GM19467 (cell line): ENCODE results near the gene SLC49A3.
"Not testable (repeated sequence)": the region's sequence is repeated elsewhere in the genome, so short reads cannot be mapped to it uniquely, and the experiment has no call there.

Experiments used
- ATAC-seq: cut with Tn5 transposase; IDR thresholded peaks from one replicate; pipeline ENCODE4 v1.9.1; 2021; ENCODE audit warnings: mild to moderate bottlenecking, moderate library complexity; ENCODE audit not compliant: unreplicated experiment

Gene SLC49A3

DNA sequence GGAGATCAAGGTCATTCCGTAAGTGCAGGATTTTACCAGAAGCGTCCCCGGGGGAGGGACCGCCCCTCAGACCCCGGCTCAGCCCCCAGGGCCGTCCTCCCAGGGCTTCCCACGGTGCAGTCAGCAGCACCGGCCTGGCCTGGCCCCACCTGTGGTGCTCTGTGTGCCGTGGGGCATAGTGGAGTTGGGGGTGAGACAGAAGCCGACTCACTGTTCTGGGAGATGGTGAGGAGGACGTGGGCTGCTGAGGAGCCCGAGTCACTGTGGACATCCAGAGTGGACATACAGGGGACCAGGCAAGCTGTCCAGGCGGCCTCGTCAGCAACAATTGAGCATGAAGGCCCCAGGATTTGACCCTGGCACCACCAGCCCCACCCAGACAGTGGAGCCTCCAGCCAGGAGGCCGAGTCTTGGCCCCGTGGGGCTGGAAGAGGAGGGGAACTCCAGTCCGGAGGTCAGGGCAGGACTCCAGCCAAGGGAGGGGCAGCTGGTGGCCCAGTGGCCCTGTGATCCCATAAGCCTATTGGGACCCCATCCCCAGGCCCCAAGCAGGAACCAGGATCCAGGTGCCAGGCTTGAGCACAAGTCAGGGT lies 34.0 kb downstream of the SLC49A3 start:
- no peak for ATAC-seq

DNA sequence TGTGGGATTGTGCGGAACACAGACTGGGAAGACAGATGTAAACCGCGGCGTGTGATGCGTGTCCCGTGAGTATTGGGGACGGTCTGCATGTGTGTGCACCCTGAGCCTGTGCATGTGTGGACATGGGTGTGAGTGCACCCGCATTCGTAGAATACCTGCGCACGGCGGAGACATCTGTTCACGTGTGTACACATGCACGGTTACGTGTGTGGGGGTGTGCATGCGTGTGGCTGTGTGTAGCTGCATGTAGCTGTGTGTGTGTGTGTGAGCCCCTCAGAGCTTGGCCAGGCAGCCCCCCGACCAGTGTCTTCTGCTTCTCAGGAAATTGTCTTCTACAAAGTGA lies 34.5 kb downstream of the SLC49A3 start:
- ATAC-seq: no peak

DNA sequence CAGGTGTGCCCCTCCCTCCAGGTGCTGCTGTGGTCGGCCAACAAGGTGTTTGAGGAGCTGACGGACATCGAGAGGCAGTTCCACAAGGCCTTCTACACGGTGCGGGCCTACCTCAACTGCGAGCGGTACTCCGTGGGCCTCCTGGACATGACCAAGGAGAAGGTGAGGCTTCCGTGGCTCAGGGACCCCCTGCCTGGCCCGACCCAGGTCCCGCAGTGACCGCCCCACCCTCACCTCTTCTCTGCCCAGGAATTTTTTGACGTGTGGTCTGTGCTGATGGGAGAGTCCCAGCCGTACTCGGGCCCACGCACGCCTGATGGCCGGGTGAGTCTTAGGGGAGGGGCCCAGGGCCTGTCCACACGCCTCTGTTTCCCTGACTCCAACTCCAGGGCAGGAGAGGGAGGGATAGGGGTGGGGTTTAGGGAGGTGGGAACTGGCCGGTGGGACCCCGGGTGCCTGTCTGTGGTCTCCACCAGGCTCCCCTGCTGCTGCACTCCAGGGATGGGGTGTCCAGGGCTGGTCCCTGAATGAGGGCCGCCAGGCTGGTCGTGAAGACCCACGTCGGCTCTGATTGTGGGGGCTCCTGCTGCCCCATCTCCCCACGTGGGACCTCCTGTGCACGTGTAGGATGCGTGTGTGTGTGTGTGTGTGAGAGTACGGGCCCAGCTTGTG lies 35.0 kb downstream of the SLC49A3 start:
- ATAC-seq: no peak

DNA sequence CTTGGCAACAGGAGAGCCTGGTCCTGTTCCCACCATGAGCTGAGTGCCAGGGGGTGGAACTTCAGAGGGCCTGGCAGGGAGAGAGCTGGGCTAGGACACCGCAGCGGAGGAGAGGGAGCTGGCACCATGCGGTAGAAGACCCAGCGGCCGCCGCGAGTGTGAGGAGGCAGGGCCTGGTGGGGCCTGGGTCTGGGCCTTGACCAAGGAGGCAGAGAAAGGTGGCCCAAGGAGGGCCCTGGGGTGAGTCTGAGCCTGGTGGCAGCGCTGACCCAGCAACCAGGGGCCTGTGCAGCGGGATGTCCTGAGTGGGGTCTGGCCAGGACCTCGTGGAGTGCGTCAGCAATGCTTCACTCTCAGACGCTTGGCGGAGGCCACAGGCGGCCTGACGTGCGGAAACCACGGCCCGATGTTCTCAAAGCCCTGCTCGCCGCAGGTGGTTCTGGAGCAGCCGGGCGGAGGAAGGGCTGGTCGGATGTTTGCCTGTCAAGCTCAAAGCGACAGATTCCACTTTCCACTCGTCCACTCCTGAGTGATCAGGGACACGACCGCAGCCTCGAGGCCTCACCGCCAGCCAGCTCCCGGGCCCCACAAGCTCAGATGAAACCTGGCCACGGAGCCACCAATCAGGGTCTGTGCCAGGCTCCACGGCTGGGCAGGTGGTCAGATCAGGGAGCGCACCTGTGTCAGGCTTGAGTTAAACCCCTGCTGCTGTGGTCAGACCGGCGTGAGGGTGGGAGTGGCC lies 35.7 kb downstream of the SLC49A3 start:
- no peak for ATAC-seq

DNA sequence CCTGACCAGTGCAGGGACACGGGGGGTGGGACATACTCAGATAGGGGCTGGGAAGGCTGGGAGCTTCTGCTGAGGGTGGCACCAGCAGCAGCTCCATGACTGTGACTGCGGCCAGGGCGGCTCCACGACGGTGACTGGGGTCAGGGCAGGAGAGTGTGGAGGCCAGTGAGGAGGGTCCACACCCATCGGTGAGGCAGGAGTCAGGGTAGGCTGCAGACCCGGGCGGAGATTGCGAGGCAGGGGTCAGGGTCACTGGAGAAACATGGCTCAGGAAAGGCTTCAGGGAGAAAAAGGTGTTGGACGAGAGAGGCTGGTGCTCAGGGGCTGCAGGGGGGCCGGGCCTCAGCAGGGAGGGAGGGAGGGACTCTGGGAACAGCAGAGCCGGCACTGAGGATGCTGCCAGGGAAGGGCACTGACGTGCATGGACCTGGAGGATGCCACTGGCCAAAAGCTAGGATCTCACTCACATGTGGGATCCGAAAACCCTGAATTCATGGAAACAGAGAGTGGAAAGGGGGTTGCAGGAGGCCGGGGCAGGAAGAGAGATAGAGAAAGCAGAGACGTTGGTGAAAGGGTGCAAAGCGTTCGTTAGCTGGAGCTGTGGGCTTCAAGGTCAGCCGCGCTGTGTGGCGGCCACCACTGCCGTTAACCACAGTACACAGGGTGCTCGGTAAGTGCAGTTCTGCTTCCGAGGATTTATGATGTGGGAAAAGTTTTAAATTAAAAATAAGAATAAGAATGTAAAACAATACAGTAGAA lies 36.9 kb downstream of the SLC49A3 start:
- ATAC-seq: no peak

DNA sequence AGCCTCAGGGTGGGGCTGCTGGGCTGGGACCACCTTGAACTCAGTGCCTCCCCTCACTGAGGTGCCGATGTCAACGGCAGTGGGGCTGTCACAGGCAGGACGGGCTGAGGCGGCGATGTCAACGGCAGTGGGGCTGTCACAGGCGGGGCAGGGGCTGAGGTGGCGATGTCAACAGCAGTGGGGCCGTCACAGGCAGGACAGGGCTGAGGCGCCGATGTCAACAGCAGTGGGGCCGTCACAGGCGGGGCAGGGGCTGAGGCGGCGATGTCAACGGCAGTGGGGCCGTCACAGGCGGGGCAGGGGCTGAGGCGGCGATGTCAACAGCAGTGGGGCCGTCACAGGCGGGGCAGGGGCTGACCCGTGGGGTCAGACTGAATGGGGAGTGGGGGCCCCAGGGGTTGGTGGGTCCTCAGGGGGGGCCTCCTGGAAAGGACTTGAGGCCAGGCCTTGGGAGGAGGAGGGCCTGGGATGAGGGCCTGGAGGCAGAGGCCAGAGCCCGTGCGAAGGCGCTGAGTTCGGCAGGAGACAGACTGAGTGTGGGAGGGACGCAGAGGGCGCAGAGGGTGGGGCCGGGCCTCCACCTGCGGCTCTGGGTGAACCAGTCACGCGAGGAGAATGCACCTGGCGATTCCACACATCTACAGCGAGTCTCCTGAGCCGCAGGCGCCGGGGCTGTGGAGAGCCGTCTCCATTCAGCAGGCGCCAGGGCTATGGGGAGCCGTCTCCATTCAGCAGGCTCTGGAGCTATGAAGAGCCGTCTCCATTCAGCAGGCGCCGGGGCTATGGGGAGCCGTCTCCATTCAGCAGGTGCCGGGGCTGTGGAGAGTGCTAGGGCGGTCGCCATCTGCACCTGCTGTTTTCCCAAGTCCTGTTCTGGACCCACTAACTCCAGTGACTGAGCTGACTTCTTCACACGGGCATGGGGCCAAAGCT lies 37.7 kb downstream of the SLC49A3 start:
- ATAC-seq: no peak

DNA sequence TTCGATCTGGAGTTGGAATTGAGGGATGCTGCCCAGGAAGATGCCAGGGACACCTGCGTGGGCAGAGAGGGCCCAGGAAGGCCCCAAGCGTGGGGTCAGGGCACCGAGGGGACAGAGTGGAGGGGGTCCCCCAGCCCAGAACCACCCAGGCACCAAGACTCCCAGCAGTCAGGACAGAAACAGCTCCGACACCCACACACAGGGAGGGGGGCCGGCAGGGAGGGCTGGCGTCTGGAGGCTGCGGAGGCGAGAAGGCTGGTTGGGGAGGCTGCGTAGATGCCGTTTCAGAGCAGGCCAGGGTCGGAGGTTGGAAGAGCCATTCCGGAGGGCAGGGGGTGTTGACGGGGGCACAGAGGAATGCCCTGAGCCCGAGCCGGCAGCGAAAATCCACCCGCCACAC lies 38.5 kb downstream of the SLC49A3 start:
- no peak for ATAC-seq

DNA sequence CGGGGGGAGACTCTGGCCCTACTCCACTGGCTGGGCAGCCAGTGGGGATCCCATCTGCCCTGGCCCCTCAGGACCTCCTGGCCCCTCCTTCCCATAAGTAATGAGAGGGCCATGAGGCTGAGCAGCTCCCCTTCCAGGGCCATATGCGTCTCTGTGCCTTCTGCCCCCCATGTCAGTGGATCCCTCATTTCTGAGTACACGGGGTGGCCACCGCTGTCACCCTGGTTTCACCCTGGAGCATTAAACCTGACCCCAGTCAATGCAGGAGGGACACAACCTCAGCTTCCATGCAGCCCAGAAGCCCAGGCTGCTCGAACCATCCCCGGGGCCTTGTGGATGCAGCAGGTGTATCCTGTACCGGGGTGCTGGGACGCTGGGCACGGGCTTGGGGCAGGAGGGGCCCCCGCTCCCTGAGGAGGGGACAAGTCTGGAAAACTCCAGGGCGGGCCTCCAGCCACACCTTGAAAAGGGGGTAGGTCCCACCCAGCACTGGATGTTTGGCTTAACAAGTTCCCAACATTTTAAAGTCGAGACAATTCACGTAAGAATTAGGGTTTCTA lies 39.1 kb downstream of the SLC49A3 start:
- no peak for ATAC-seq

DNA sequence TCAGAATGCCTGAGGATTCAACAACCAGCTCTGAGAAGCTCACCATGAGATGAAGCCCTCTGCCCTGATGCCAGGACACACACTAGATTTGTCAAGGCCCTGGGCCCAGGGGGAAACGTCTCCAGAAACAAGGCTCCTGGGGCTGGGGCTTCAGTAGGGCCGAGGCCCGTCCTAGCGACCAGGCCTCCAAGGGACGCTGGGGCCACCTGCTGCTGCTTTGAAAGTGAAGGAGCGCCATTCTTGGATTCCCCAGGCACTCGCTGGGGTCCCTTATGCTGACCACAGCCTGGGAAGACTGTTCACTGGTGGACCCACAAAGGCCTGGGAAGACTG lies 39.7 kb downstream of the SLC49A3 start:
- no peak for ATAC-seq

DNA sequence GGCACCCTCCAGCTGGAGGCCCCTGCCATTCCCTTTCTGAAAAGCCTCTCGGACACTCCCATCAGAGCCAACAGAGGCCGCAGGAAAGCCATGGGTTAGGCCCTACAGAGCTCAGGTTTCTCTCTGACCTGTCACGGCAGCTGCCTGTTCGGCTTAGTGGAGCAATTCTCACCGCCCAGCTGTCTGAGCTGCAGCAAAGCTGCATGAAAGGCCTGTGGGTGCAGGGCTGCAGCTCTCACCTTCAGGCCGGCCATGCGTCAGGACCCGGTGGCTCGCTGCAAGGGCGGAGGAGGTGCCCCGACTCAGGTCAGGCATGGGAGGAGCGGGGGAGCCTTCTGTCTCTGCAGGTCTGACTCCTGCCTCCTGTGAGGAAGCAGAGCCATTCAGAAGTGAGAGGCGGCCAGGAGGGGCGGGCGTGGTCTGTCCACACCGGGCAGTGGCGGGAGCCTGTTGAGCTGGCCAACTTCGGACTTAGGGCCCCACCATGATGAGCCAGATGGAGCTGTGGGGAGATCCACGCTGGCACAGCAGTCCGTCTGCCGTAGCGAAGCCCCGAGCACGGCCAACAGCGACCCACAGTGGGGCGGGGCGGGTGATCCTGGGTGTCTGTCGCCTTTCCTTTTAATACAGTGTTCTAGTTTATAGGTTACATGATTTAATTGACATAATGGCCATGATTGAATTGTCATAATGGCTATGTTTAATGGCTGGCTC lies 40.2 kb downstream of the SLC49A3 start:
- ATAC-seq: no peak

DNA sequence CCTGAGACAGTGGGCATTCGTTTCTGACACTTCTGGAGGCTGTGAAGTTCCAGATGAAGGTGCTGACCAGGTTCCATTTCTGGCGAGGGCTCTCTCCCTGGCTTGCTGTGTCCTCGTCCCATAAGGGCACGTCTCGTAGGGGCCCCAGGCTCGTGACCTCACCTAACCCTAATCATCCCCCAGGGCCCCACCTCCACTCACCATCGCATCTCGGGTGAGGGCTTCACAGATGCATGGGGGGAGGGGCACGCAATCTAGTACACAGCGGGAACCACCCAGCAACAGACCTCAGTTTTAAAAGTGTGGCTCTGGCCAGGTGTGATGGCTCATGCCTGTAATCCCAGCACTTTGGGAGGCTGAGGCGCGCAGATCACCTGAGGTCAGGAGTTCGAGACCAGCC lies 41.5 kb downstream of the SLC49A3 start:
- ATAC-seq: no peak

DNA sequence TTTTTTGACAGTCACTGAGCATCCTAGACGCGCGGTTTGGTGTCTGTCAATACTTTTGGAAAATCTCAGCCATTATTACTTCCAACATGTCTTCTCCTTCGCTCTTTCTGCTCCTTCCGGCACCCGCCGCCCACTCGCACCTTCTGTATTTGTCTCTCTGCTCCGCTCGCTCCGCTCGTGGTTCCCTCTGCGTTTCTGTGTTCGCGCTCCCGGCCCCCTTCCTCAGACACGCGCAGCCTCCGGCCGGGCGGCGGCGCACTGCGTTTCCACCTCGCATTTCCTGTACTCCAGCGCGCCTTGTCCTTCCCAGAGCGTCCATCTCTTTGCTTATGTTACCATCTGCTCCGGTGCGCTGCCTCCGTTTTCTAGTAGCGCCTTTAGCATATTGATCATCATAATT lies 42.5 kb downstream of the SLC49A3 start:
- ATAC-seq: no peak

DNA sequence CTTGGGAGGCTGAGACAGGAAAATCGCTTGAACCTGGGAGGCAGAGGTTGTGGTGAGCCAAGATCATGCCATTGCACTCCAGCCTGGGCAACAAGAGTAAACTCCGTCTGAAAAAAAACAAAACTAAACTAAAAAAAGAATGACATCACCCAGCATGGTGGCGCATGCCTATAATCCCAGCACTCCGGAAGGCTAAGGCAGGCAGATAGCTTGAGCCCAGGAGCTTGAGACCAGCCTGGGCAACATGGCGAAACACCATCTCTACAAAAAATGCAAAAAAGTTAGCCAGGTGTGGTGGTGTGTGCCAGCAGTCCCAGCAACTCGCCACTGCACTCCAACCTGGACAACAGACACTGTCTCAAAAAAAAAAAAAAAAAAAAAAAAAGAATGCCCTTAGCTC lies 46.6 kb downstream of the SLC49A3 start:
- not testable (repeated sequence) for ATAC-seq

DNA sequence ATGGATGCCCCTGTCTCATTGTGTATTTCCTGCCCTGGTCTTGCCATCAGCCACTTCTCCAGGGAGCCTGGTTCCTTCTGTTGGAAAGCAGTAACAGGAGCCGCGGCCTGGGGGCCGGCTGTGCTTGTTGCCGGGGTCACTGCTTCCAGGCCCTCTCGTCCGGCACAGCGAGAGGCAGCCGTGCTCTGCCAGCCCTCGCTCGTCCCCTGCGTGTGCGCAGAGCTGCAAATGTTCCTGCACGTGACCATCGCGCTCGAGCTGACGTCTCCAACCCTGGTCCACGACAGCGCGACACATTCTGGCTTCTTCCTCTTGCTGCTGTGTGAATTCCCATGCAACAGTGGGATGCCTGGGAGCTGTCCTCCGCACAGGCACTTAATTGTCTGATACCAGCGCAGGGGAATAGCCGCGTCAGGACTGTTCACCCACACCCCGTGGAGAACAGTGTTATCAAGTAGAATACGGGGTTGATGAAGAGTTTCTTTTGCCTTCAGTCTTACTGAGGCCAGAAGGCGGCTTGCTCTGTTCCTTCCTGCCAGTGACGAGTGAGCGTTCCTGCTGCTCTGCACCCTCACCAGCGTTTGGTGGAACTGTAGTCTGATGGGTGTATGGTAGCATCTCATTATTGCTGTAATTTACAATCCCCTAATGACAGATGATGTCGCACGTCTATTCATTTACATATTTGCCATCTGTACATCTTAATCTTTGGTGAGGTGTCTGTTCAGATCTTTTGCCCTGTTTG lies 51.2 kb downstream of the SLC49A3 start:
- ATAC-seq: no peak

DNA sequence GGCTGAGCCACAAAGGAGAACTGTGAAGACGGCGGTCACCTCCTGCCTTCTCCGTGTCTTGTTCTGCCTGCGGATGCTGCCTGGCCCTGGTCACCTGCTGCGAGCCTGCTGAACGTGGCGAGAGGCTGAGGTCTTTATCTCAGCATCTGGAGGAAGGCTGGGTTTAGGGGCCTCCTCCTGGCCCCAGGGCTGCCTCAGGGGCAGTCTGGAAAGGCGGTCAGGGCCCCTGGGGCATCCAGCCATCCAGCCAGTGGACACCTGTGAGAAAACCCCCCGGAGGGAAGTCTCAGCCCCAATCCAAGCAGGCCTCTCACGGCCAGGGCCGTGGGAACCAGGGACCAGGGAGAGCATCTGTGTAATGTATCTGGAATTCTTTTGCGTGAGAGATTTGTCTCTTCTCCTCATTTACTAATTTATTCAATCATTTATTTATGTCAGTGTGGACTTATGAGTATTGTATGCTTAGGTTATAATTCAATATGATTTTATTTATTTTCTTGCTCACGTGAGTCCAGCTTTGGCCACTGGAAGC lies 52.3 kb downstream of the SLC49A3 start:
- ATAC-seq: no peak

DNA sequence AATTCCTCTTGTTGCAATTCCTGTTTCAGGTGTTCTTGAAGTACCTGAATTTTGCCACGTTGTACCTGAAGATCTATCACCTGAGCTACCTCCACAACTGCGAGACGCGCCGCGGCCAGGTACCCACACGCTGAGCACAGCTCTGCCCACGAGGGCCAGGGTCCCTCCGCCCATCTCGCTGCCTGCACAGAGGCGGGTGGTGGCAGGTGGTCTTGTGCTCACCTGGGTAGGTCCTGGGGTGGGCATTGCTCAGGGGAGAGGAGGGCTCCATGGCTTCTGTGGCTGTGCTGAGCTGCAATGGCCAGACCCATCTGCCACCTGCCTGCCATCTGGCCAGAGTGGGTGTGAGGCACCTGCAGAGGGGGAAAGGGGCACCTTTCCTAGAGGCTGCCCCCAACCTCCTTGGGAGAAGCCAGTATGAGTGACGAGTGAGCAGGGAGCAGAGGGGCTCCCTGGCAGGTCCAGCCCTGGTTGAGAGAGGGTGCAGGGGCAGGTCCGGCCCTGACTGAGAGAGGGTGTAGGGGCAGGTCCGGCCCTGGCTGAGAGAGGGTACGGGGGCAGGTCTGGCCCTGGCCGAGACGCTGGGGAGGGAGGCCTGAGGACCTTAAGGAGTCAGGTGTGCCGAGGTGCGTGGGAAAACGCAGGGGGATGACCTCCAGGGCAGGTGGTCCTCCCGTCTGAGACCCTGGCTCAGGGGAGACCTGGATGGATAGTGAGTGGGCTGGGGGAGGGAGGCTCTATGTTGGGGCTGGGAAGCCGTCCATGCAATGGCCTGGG lies 52.9 kb downstream of the SLC49A3 start:
- no peak for ATAC-seq

DNA sequence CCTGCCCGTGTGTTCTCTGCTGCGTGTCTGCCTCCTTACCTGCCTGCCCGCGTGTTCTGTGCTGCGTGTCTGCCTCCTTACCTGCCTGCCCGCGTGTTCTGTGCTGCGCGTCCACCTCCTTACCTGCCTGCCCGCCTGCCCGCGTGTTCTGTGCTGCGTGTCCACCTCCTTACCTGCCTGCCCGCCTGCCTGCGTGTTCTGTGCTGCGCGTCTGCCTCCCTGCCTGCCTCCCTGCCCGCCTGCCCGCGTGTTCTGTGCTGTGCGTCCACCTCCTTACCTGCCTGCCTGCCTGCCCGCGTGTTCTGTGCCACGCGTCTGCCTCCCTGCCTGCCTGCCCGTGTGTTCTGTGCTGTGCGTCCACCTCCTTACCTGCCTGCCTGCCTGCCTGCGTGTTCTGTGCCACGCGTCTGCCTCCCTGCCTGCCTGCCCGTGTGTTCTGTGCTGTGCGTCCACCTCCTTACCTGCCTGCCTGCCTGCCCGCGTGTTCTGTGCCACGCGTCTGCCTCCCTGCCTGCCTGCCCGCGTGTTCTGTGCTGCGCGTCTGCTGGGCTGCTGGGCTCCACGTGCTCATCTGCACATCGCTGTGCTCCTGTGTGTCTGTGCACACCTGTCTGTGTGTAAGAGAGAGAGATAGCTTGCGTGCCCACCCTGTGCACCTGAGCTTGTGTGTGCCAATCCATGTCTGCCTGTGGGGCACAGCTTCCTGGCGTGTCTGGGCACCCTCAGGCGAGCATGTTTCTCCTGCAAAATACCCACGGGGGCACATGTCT lies 53.7 kb downstream of the SLC49A3 start:
- not testable (repeated sequence) for ATAC-seq
